RWPE2 (cell line): ENCODE results near the gene ATXN7L2.

ENCODE experiments used
- ATAC-seq: fragments of 200-7000 bp; cut with Tn5 transposase; 3 replicates; pipeline ENCODE4 v1.9.1; 2021; ENCODE audit warnings: low read depth
- DNase-seq: peaks from one replicate; pipeline ENCODE4 v3.0.0-alpha.2; 2020; ENCODE audit warnings: low spot score
- H3K27ac ChIP-seq: fragments of 450-650 bp; 2 replicates; pipeline ENCODE4 v1.5.1; 2017; ENCODE audit warnings: mild to moderate bottlenecking; ENCODE audit not compliant: poor library complexity, severe bottlenecking
- H3K27me3 ChIP-seq: fragments of 250-450 bp; sonication (Bioruptor Pico); 2 replicates; pipeline ENCODE4 v1.5.1; 2021; ENCODE audit warnings: mild to moderate bottlenecking, moderate library complexity; ENCODE audit not compliant: insufficient read depth, poor library complexity, severe bottlenecking
- H3K36me3 ChIP-seq: fragments of 250-450 bp; sonication (Bioruptor Pico); 2 replicates; pipeline ENCODE4 v1.5.1; 2020; ENCODE audit warnings: low read depth, mild to moderate bottlenecking, moderate library complexity
- H3K4me1 ChIP-seq: fragments of 250-450 bp; sonication (Bioruptor Pico); 2 replicates; pipeline ENCODE4 v1.5.1; 2021; ENCODE audit warnings: mild to moderate bottlenecking, moderate library complexity; ENCODE audit not compliant: insufficient read depth, poor library complexity, severe bottlenecking
- H3K4me3 ChIP-seq: fragments of 250-450 bp; sonication (Bioruptor Pico); 2 replicates; pipeline ENCODE4 v1.5.1; 2021; ENCODE audit warnings: mild to moderate bottlenecking, moderate library complexity; ENCODE audit not compliant: severe bottlenecking
- H3K9me3 ChIP-seq: fragments of 250-450 bp; sonication (Bioruptor Pico); 2 replicates; pipeline ENCODE4 v1.5.1; 2021; ENCODE audit warnings: mild to moderate bottlenecking, moderate library complexity; ENCODE audit not compliant: severe bottlenecking
- CTCF ChIP-seq: fragments of 450-650 bp; IDR thresholded peaks from one replicate; pipeline ENCODE4 v1.5.1; 2017; ENCODE audit warnings: mild to moderate bottlenecking, moderate library complexity; ENCODE audit not compliant: poor library complexity, severe bottlenecking

Gene ATXN7L2

GRCh38 chr1:109537450-109538178, 53.9 kb downstream of the ATXN7L2 start:
- H3K4me3 ChIP-seq = no peak overlapping the region
- H3K27ac ChIP-seq = no peak overlapping the region
- H3K27me3 ChIP-seq = no peaks in the 10 kb centered on the region
- H3K9me3 ChIP-seq = no peaks in the 10 kb centered on the region
- no peak for TF ChIP-seq CTCF
- ATAC-seq = no peak
- no peaks in the 10 kb centered on the region for H3K36me3 ChIP-seq
- no peaks in the 10 kb centered on the region for H3K4me1 ChIP-seq
- no peak for DNase-seq

DNA sequence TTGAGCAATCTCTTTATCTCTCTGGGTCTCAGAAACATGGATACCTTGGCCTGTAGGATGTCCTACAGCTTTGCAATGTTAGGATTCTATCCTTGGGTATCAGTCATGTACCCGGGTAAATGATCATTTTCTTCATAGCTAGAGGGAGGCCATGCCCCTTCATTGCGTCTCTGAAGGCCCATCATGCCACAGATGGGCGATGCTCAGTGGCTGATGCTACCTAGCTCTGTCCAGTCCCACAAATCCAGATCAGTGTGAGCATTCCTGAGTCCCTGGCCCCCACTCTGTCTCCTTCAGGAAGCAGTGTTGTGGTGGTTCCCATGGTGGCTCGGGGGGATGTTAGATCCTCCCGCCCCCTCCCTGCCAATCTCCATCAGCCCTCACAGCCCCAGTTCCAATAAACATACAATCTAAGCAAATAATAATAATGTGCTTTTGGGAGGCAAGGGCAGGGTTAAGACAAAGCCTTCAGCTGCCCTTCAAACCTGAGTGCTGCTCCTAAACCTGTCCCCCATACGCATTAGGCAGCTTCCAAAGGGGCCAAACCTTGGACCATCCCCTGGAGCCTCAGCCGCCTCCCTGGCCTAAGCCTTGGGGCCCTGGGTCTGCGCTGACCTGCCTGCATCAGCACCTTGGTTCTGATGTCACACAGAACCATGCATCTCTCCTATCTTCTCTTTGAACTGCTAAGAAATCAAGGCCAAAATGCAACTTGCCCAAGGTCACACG, 55.3 kb downstream of the ATXN7L2 start:
- H3K27me3 ChIP-seq = no peaks in the 10 kb centered on the region
- no peak overlapping the region for H3K4me3 ChIP-seq
- no peaks in the 10 kb centered on the region for H3K9me3 ChIP-seq
- ATAC-seq = no peak
- H3K27ac ChIP-seq = no peak overlapping the region
- no peaks in the 10 kb centered on the region for H3K36me3 ChIP-seq
- DNase-seq = no peak
- TF ChIP-seq CTCF = no peak
- no peaks in the 10 kb centered on the region for H3K4me1 ChIP-seq

- ATAC-seq = no peak
- no peaks in the 10 kb centered on the region for H3K27me3 ChIP-seq
- no peak within 1 kb of the TSS for H3K27ac ChIP-seq
- no peak for DNase-seq
- H3K4me1 ChIP-seq = no peaks in the 10 kb centered on the region
- H3K4me3 ChIP-seq = no peak within 1 kb of the TSS
- no peaks in the 10 kb centered on the region for H3K36me3 ChIP-seq
- no peak for TF ChIP-seq CTCF
- H3K9me3 ChIP-seq = no peaks in the 10 kb centered on the region
Measured at GRCh38 chr1:109539676-109540075, 56.0 kb downstream of the ATXN7L2 start, which contains the start of gene GPR61. Gene GPR61, plus strand, starts transcription at chr1:109539872. Its CDS starts 3,151 bp downstream, at chr1:109543023.

GRCh38 chr1:109541102-109541501, 57.4 kb downstream of the ATXN7L2 start:
- TF ChIP-seq CTCF = no peak
- DNase-seq (no peak), ATAC-seq (no peak)
- H3K36me3 ChIP-seq = no peaks in the 10 kb centered on the region
- no peak overlapping the region for H3K4me3 ChIP-seq
- H3K27me3 ChIP-seq = no peaks in the 10 kb centered on the region
- H3K9me3 ChIP-seq = no peaks in the 10 kb centered on the region
- no peaks in the 10 kb centered on the region for H3K4me1 ChIP-seq
- H3K27ac ChIP-seq = no peak overlapping the region
